ENCODE measurements around the gene ARHGAP1.
"Not testable (repeated sequence)": the region's sequence is repeated elsewhere in the genome, so short reads cannot be mapped to it uniquely, and the experiment has no call there.

- TF ChIP-seq CTCF, POLR2A (IDR thresholded peaks at IDR 0.05): not testable (repeated sequence)
Measured at GRCh38 chr11:46717825-46718154, 17.4 kb upstream of the ARHGAP1 start.

Data from adrenal gland (tissue), 5 donors.